Measurements from ENCODE around the gene PPM1H.

Gene PPM1H

DNA sequence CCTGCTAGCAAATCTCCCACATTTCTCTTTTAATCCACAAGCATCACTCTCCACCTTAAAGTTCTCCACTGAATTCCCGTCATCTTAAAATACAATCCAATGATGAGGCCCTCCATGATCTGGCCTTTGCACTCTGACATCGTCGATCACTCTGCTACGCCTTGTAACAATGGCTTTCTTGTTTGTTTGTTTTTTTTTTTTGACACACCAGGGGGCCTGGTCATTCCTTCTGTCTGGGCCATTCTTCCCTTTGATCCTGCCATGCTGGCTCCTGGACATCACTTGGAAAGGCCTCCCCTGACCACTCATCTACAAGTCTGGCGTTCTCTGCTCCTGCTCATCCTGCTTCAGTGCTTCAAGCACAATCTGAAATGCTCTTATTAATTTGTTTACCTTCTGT lies 233.5 kb downstream of the PPM1H start:
- no peak for DNase-seq

DNA sequence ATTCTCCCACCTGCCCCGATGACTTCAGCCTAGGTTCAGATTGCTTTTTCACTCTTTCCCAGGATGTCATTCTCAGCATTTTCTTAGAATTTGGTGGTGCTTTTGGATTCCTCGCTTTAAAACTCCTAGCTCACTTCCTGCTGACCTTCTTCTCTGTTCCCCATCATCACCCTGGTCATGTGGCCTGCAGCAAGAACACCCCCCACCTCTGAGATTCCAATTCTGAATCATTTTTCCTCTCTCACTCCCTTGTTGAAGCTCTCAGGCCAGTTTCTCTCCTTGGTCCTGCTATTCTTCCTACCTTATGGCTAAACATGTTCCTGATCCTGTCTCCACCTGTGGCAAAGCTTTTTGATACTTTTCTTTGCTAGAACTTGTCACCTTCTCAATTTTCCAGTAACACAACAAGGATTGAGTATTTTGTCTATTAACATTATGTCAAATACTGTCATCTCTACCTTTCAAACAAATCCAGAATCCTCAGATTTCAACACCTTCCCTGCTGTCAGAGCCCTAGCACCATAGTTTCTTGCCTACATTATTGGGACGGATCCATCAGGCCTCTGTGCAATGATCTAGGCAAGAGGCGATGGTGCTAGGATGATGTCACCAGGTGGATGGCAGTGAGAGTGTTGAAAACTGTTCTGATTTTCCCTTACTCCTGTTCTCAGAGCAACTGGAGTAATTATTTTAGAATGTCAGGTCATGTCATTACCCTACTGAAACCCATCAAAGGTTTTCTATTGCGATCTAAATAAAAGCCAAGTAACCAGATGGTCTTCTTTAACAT lies 234.7 kb downstream of the PPM1H start:
- no peak for DNase-seq

DNA sequence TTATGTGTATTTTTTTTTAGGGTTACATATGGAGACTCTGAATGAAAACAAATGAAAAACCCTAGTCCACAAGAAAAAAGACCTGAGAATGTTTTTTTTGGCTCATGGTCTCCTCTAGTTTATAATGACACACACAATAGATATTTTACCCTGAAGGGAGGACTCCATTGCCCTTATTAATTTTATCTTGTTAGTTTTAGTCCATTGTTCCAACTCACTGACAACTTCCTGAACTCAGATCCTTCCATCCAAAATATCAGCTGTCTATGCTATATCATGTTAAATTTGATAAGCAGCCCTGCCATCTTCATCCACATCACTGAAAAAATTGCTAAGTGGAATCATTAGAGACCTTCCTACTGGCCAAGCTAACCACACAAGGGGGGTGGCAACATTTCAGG lies 236.2 kb downstream of the PPM1H start:
- no peak for DNase-seq

DNA sequence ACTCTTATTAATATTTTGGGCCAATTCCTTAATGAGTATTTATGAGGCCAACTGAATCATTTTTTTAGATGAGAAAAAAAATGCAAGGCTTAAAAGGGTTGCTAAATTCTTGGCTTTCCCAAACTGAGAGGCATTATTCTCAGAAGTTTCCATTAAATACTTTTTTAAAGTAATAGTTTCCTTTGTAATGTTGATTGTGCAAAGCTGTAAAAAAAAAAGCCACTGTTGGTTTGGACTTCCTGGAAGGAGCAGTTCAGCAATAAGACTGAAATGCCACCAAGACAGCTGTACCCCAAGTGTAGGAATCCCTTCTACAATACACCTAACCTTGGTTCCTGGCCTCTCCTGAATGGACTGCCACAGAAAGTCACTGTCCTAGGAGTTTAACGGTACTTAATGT lies 237.1 kb downstream of the PPM1H start:
- no peak for DNase-seq

DNA sequence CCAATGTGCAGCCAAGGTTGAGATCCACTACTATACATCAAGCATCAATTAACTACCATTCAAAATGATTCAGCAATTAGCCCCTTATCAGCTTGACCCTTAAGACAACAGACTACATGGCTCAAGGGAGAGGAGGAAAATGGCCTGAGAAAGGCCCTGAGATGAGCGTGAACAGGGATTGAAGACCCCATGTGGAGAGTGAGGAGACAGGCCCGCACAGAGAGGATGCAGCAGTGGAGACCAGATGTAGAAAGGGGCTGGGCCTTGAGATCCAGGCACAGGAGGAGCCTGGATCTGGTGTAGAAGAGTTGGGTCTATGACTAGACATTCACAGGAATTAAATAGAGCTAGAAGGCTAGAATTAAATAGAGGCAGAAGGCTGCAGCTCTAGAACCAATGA lies 239.3 kb downstream of the PPM1H start:
- DNase-seq = no peak

DNA sequence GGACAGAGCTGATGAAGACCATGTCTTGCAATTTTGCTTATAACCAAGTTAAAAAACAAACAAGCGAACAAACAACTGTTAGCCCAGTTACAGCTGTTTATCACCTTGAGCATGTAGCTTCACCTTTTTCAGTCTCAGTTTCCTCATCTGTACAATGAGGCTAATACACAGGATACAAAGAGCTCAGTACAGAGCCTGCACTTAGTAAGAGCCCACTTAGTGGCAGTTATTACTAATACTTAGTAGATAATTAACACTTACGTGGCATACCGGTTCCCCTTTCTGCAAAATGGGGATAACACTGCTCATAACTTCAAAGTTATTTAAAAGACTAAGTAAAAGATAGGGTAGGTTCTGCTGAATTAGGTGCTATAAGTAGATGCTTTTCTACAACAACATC lies 240.3 kb downstream of the PPM1H start:
- DNase-seq = no peak

DNA sequence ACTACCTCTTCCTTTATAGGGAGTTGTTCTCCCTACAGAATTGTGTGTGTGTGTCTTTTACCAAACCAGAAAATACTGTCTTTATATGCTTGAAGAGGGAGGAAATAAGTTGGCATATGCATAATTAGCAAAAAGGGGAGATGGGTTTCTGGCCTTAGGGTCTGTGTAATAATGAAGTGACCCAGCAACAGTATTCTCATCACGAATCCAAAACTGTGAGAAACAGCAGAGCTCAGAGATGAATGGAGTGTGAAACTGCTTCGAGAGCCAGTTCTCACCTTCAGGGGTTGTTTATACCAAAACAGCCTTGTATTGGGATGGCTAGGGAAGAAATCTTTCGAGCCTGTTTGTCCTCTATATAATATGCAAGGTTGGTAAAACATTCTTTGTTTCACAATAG lies 240.8 kb downstream of the PPM1H start:
- no peak for DNase-seq

DNA sequence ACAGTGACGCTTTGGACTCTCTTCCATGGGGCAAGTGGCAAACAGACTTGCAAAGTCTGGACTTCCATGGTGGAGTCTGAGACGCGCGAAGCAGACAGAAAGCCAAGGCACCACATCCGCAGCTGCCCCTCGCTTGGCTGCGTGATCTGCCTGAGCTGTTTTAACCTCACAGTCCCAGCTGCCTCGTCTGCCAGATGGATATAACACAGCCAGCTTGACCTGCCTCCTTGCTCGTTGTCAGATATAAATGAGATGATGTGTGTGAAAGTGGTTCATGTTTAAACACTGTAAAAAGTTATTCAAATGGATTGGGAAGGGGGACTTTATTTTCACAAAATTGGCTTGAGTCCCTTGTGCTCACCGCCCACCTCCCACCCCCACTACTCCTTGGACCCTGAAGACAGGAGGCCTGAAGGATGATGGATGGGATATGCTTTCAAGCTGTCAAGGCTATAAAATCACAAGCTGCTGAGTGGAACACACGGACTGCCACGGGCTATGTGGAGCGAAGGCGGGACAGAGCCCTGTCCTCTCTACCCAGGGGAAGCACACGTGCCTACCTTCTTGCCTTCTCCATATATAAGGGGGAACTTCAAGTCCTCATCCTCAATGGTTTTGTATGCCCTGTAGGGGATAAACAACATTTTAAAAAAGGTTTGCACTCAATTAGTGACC lies 241.4 kb downstream of the PPM1H start:
- no peak for DNase-seq

DNA sequence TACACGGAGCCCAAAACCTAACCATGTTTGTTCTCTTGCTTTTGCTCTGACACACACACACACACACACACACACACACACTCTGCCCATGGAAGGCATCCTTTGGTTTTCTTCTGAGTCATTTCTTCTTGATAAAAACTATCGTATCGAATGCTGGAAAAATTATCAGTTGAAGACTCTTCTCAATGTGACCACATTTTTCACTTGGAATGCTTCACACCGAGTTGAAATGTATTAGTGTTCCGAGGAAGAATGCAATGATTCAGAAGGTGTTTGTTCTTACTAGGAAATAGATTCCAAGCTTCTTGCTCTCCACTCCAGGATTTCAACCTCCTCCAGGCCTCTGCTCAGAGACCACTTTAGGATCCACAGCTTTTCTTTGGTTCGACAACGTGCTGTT lies 242.1 kb downstream of the PPM1H start:
- no peak for DNase-seq

DNA sequence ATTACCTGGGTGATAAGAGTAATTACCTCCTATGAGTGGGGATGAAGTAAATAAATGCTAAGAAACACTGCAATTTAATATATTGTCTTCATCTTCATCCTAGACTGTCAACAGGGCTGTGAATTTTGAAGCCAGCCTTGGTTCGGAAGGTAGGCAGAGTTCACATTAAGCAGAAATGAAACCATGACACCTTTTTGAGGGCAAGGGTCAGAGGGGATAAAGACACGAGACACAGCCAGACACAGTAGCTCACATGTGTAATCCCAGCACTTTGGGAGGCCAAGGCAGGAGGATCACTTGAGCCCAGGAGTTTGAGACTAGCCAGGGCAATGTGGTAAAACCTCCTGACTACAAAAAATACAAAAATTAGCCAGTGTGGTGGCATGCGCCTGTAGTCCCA lies 243.6 kb downstream of the PPM1H start:
- DNase-seq = no peak

DNA sequence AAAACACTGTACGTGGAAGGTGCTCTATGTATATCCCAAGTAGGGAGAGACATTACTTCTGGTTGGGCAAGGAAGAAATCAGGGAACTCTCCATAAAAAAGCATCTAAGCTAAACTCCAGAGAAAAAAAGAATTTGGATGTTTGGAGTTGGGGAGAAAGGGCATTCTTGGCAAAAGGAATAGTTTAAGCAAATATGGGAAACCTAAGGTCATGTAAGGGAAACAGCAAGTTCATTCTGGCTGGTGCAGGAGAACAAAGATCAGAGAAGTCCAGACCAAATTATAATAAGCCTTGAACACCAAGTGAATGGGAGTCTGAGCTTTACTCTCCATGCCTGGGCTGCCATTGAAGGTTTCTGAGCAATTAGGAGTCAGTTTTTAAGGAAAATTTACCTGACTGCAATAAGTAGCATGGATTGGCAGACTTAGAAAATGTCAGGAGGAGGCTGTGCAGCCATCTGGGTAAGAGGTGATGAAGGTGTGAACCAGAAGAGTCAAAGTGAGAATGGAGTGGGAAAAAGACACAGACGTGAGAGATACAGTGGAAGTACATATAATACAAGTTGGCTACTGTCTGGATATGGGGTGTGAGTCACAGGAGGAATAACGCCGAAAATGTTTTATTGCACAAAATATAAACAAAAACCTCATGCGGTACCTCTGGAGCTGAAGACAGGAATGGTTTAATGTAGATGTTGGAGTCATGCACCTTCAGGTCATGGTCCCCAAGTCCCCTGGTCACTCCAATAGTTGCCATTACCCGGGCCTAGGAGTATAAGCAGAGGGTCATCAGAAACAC lies 245.7 kb downstream of the PPM1H start:
- no peak for DNase-seq

DNA sequence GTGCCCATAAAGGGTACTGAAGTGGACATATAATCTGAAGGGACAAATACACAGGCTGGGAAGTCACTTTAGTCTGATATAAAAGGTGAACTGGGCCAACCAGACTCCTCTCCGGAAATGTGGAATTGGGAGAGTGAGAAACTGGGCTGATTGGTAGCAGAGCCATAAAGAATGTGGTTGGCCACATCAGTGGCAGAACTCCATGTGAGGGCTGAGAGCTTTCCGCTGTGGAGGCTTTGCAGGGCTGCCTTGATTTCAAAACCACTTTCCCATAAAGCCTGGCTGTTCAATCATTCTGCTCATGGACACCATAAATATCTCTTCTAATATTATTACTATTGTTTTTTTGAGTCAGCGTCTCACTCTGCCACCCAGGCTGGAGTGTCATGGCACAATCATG lies 248.0 kb downstream of the PPM1H start:
- DNase-seq = no peak

DNA sequence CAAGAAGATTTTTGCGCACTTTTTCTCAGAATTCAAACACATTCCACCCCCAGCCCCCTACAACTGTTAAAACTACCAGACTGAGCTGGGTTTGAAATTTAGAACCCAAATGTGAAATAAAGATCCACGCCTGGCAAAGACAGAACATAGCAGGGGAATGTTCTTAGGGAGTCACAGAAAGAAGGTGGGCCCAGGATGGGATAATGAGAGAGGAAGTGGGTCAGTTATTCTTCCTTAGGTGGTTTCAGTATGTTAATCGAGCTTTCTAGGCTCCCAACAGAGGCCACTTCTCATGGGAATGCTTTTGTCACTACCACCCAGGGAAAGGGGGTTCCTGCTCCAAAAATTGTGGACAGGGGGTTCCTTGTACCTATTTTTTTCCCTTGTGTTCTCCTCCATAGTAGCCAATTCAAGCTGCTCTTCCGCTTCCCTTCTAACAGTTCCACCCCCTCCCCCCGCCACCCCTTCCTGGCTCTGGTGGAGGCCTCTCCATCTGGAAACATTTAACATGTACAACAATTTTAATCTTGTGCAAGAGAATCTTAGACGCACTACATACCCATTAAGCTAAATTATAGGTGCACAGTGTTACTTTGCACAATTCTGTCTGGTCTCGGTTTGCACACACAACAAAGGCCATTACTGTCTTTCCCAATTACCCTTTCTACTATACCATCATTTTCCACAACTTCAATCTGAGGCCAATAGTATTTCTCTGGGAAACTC lies 250.2 kb downstream of the PPM1H start:
- DNase-seq = no peak

DNA sequence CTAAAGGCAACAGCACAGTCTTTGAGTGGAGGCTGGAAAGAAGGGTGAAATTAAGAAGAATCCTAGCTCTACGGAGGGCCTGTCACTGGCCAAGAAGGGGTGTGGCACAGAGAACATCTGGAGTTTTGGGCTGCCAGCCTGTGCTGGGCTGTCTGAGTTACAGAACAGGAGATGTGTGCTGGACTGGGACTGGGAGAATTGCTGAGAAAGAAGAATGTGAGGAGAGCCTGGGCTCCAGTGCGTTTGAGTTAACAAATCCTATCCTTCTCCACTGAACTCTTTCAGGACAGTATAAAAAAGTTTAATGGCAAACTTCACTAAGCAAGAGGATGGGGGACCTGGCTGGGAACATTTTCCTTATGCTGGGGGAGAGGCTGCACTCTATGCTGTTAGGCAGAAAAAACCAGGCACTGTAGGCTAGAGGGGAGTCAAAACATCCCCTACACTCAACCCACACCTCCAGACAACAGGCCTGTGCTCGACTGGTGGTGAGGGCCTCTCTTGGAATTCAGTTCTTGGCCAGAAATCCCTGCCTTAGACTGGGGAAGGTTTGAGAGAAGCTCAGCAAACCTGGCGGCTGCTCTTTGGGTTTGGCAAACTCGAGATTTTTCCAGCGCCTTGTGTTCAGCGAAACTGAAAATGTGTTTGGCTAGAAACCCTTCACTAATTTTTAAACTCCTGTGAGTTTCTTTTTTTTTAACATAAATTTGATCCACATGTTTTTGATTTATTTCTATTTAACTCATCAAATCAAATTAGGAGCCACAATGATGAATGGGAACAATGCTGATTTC lies 251.0 kb downstream of the PPM1H start:
- DNase-seq = no peak

DNA sequence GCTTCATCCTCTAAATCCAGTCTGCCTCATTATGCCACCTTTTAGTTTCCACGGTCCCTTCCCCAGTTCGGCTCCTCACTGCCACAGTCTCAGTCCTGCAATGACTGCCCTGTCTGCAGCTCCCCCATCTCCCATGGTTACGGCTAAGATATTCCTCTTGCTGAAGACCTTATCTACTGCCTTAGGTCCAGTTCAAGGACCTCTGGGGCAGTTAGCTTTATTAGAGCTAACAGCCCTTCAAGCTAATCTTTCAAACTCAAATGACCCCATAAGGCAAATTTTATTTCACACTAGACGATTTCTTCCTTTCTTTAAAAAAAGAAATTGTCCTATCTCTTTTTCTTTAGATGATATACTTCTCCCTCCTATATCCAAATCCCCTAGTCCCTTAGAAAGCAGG lies 253.6 kb downstream of the PPM1H start:
- DNase-seq = no peak

DNA sequence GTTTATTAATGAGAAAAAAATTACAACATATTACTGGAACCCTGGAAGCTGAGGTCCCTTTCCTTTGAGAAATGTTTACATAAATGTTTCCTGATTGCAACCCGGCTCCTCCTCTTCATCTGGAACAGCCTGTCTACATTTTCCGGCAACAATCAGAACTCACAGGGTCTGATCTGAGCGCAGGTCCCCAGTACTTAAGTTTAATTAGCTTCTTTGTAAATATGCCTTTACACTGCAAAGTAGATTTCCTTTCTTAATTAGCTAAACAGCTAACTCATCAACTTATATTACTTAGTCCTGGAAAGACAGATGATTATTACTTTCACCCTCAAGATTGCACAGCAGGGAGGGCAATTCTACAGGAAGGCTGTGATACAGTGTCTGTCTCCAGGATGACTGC lies 255.3 kb downstream of the PPM1H start:
- no peak for DNase-seq

DNA sequence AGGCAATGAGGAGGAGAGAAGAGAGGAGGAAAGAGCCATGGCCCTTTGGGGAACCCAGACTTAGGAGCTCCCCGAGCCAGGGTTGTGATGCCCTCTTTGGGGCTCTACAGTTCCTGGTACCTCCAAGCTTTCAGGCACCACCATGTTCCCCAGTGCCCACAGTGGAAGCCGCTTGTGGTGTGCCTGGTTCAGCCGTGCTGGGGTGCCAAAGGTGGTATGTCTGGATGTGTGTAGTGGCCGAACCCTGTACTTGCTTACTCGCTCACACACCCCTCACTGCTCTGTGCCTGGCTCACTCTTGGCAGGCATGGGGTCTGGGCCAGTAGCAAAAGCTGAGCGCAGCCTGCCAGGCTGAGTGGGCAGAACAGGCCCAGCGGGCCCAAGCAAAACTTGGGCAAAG lies 257.6 kb downstream of the PPM1H start:
- DNase-seq = no peak

DNA sequence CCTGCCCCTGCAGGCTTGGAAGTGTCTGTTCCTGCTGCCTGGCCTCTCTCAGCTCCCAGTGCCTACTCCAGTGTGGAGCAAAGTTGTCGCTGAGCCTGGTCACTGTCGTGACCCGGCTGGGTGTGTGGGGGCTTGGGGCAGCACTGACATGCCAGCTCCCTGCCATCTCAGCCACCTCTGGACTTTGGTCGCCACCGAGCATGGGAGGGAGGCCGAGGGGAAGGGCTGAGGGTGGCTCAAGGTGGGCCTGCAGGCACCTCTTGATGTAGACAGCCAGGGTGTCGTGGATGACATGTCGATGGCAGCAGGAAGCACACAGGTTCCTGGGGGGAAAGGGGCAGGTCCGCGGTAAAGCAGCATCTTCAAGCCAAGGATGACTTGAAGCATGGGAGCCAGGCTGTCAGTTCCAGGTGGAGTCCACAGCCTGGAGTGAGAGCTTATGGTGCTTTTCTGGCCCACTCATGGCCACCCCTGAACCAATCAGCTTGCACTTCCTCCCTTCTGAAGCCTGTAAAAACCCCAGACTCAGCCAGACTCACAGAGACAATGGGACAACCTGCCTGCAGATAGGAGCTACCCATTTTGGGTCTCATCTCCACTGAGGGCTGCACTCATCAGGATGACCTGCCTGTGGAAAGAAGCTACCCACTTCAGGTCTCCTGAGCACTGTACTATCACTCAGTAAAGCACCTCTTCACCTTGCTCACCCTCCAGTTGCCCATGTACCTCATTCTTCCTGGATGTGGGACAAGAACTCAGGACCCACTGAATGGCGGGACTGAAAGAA lies 258.2 kb downstream of the PPM1H start:
- DNase-seq = no peak

DNA sequence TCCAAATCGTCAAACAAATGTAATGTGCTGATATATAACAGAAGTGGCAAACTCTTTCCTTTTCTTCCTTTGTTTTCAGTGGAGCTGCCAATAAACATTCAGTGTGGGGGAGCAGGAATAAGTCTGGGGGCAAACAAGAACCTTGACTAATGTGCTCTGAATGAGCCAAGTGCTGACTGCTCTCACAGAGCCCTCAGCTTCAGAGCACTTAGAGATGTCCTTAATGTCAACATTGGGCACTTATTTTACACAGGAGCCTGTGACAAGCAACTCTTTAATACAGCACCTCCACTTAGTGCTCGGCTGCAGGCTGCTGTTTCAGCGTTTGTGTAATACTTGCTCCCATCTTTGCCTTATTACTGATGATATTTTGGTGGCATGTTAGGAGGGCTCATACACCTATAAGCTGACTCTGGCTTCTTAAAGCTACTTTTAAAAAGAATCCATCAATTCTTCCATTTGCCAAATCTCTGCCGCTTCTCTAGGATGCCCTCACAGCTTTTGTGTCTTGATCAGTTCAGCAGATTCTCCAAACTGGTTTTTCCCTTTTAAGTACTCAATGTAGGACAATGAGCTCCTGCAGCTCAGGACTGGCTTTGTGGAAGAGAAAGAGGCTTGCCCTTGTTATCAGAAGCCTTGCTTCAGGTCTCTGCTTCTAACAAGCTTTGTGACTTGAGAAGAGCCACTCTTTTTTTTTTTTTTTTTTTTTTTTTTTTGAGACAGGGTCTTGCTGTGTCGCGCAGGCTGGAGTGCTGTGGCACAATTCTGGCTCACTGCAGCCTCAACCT lies 261.7 kb downstream of the PPM1H start:
- DNase-seq = no peak

DNA sequence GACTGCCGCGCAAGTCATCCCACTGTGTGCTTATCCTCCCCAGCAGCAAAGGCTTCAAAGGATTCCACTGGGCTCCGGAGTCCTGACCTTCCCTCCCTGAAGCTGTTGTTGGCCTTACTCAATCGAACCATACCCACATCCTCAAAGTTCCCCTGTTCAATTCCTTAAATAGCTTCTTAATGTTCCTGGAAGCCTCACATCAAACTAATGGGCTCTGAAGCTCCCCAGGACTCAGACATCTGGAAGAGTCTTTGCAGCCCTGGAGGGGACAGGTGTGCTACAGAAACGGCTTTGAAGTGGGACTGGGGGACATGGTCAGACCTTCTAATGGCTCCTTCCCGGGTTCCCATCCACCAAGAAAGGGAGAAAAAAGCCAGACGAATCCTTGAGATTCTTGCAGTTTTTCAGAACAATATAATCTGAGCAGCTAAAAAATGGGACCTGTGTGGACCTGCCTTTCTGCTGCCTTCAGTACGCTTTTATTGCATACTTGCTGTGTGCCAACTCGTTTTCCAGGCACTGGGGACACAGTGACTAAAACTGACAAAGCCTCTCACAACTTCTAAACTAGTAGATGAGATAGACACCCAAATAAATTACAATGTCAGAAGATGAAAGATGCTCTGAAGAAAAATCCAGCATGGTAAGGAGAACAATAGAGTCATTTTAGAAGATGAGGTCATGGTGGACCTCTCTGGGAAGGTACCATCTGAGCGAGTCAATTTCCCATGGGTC lies 263.8 kb downstream of the PPM1H start:
- DNase-seq = no peak
